Retinal pigment epithelial cell (primary cell): ENCODE data around the gene NXN.
"Not testable (repeated sequence)": the region's sequence is repeated elsewhere in the genome, so short reads cannot be mapped to it uniquely, and the experiment has no call there.

ENCODE experiments used
- DNase-seq: peaks from one replicate; pipeline ENCODE4 v3.0.0-alpha.2; 2010; ENCODE audit warnings: low read depth
- H3K4me3 ChIP-seq: 2 replicates; pipeline ENCODE4 v1.5.1; 2011; ENCODE audit warnings: mild to moderate bottlenecking, low read length, control low read depth, moderate library complexity
- TF ChIP-seq, protein P1 (sequence below): conservative IDR thresholded peaks from 2 replicates; pipeline ENCODE4 v1.5.1; 2011; ENCODE audit warnings: low read depth, low read length, control low read depth, inconsistent platforms

NXN gene

DNA sequence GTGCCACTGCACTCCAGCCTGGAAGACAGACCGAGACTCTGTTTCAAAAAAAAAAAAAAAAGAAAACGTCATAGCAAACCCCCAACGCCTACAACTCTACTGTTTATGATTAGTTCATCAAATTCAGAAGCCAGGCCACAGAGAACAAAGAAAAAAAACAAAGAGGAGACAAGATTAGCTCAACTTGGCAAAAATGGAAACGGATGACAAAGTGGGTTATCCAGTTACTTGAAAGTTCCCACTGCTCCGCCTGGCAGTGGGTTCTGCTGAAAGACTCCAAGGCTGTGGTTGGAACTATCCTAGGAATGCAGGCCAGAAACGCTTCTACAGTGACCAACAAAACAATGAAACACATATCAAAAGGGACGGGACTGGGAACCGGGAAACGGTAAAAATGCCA is 144.3 kb downstream of the NXN start:
- TF ChIP-seq, protein P1, sequence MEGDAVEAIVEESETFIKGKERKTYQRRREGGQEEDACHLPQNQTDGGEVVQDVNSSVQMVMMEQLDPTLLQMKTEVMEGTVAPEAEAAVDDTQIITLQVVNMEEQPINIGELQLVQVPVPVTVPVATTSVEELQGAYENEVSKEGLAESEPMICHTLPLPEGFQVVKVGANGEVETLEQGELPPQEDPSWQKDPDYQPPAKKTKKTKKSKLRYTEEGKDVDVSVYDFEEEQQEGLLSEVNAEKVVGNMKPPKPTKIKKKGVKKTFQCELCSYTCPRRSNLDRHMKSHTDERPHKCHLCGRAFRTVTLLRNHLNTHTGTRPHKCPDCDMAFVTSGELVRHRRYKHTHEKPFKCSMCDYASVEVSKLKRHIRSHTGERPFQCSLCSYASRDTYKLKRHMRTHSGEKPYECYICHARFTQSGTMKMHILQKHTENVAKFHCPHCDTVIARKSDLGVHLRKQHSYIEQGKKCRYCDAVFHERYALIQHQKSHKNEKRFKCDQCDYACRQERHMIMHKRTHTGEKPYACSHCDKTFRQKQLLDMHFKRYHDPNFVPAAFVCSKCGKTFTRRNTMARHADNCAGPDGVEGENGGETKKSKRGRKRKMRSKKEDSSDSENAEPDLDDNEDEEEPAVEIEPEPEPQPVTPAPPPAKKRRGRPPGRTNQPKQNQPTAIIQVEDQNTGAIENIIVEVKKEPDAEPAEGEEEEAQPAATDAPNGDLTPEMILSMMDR: no peak
- H3K4me3 ChIP-seq: no peak overlapping the region
- DNase-seq: peak; percentile 89

DNA sequence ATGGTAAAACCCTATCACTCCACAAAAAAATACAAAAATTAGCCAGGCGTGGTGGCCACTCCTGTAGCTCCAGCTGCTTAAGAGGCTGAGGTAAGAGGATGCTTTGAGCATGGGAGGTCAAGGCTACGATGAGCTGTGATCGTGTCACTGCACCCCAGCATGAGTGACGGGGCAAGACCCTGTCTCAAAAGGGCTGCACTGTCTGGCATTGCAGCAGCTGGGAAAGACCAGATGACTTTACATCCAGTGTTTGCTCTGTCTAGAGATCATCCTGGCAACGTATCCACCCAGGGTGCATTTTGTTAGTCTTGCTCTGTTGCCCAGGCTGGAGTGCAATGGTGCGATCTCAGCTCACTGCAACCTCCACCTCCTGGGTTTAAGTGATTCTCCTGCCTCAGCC is 145.4 kb downstream of the NXN start:
- DNase-seq: no peak
- H3K4me3 ChIP-seq: no peak overlapping the region
- TF ChIP-seq, protein P1: no peak

DNA sequence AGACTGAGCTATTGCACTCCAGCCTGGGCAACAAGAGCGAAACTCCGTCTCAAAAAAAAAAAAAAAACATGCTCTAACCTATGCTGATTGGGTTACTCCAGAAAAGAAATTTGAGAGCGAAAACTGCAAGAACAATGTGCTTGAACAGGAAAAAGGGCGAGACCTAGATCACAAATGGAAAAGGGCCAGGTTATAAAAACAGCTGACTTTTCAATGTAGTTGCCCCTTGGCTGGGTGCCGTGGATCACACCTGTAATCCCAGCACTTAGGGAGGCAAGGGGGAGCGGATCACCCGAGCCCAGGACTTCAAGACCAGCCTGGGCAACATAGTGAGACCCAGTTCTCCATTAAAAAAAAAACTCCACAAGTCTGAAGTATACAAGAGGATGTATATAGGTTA is 148.6 kb downstream of the NXN start:
- TF ChIP-seq, protein P1: no peak
- no peak for DNase-seq
- no peak overlapping the region for H3K4me3 ChIP-seq

DNA sequence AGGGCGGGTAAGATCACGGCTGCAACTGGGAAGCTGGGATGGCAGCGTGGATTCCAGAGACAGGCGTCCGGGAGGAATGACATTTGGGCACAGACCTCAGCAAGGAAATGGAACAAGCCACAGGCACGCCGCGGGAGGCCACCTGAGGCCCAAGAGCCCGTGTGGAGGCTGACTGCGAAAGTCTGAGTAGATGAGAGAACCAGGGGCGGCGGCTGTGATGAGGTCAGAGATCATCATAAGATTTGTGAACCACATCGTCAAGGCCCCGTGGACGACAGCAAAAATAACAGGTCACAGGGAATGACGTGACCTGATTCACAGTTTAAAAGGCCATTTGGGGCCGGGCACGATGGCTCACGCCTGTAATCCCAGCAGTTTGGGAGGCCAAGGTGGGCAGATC is 149.2 kb downstream of the NXN start:
- TF ChIP-seq, protein P1: no peak
- DNase-seq: no peak
- no peak overlapping the region for H3K4me3 ChIP-seq

DNA sequence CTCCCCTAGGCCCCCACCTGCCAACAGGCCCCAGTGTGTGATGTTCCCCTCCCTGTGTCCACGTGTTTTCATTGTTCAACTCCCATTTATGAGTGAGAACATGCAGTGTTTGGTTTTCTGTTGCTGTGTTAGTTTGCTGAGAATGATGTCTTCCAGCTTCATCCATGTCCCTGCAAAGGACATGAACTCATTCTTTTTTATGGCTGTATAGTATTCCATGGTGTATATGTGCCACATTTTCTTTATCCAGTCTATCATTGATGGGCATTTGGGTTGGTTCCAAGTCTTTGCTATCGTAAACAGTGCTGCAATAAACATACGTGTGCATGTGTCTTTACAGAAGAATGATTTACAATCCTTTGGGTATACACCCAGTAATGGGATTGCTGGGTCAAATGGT is 150.0 kb downstream of the NXN start:
- DNase-seq, H3K4me3 ChIP-seq: not testable (repeated sequence)

DNA sequence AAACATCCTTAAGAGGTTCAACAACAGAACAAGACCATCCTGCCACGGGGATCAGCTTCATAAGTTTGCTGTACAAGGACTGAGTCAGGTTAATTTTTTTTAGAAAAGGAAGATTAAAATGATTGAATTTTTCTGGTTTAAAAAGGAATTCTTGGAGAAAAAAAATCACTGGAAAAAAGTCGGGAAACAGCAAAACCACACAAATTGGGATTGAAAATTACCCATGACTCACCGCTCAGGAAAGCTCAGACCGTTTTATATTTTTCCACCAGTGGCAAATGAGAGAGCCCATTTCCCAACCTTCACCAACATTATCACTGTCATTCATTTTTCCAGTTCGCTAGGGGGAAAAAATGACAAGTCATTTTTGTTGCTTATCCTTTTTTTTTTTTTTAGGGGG is 150.8 kb downstream of the NXN start:
- no peak for DNase-seq
- TF ChIP-seq, protein P1: no peak
- no peak overlapping the region for H3K4me3 ChIP-seq

DNA sequence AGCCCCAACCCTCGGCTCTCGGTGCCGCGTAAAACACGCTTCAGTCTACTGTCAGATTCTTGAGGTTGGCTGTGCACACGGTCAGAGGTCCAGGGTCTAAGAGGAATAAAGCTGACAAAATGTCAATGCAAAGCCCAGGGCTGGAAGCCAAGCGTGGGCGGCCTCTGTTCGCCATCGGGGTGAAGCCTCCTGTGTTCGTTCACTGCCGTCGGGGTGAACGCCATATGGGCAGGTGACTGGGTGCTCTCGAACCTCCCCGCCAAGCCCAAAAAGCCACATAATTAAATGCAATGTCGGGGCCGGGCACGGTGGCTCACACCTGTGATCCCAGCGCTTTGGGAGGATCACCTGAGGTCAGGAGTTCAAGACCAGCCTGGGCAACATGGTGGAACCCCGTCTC is 152.8 kb downstream of the NXN start:
- TF ChIP-seq, protein P1: no peak
- H3K4me3 ChIP-seq: no peak overlapping the region

DNA sequence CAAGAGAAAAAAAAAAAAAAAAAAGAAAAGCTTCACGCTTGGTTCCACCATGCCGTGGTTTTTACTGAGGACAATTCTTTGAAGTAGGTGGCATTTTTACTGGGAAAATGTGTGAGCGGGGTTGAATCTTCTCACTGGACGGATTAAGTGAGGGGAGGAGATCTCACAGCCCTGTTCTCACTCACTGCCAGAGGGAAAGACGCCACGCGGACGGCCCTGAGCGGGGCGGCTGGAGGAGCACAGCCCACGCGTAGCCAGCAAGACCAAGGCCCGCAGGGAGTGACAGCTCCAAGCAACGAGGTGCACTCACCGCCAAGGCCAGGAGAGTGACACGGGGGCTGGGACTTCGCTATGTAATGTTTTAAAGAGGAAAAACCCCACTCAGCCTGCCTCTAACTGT is 154.4 kb downstream of the NXN start:
- H3K4me3 ChIP-seq: no peak overlapping the region
- no peak for DNase-seq
- TF ChIP-seq, protein P1: no peak

More for the DNA sequence above, 152.8 kb downstream of the NXN start:
- no peak for DNase-seq
